Heart left ventricle (tissue), 13 donors: ENCODE measurements around the gene ATXN1.

Source experiments
- CTCF ChIP-seq, 12 donors: fragments of 200-600 bp; sonication (generic) in 4 of 12; IDR thresholded peaks; one replicate each; pipeline versions ENCODE4 v1.5.0 to v1.8.0; 2018 to 2022; ENCODE audit warnings: antibody characterized with exemption in 12 of 12, mild to moderate bottlenecking in 5 of 12
- POLR2A ChIP-seq, 2 donors: fragments of 450-650 bp; IDR thresholded peaks; one replicate each; pipeline ENCODE4 v1.6.1; 2017; ENCODE audit warnings: antibody characterized with exemption in 2 of 2, mild to moderate bottlenecking in 2 of 2, moderate library complexity in 2 of 2
- donor health status: ischemic (EF 13 %, LVEDD 7.1; RV severe dilation, severe dysfunction).
- donor health status: DM: no; HTN: yes; CAD: no.
- donor health status: DM: no; HTN: no; CAD: no.
- donor health status: ischemic (EF 25% LVEDD 6.9; RV normal size, moderate dysfunction).
- donor health status: ischemic (EF 25% LVEDD 5.7; RV mildly dilated, moderate dysfunction).
- donor health status: ischemic (EF 35%, LVEDD 5.7; RV mildly dilated, moderate dysfunction).
- donor health status: nonischemic (EF 11% LVEDD 7.7; RV severe dilation, severe dysfunction).
- donor health status: DM: yes; HTN: yes; CAD: no.
- donor health status: PGD.
- donor health status: ischemic (EF 29% LVEDD 5.4; RV normal size, mild dysfunction).
- donor health status: nonischemic (EF 23%, LVEDD 6.1; RV moderate dilation, normal function).

GRCh38 chr6:16656451-16656850 is 104.8 kb downstream of the ATXN1 start:
- TF ChIP-seq CTCF (IDR thresholded peaks at IDR 0.05) (no peak), POLR2A (IDR thresholded peaks at IDR 0.05) (no peak)
